ENCODE data around the gene CAMSAP1. TPM values are rescaled to one million over a fixed set of nuclear protein-coding genes. Genes with fewer than 3 reads are reported as not detected.

CAMSAP1 gene
- total RNA-seq, 1 experiment from 2014 or later: 24.8 TPM

DNA sequence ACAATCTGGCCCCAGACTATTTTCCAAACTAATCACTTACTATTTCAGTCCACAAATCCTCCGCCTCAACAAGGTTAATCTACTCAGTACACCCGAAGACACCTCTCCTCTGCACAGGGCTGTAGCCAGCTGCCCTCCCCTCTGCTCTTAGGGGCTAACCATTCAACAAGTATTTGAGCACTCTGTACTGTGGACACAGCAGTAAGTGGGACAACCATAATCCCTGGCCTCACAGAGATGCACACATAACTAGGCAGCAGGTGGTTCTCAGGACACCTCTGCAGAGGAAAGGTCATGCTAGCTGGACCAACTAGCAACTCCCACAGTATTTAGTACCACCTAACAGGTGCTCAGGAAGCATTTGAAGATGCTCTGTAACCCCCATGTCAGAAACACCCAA lies 5.5 kb downstream of the CAMSAP1 start:
- ChIA-PET POLR2A (no interaction called here), CTCF (no interaction called here)
- no peak overlapping the region for H3K27ac ChIP-seq (ENCODE audit: low read length)
- in situ Hi-C loops (cut with HindIII; ENCODE audit: low pct_unique_long_range_greater_than_20kb, low sequenced_read_pairs): no loop called here
- no peak for TF ChIP-seq TCF7L2 (IDR thresholded peaks at IDR 0.05; ENCODE audit: low read depth, low read length)
- no peak for TF ChIP-seq SIN3A (IDR thresholded peaks at IDR 0.05; ENCODE audit: borderline replicate concordance, insufficient read depth, low read depth, low read length)
- no peak for TF ChIP-seq POLR2AphosphoS5 (IDR thresholded peaks at IDR 0.05; ENCODE audit: low read depth, low read length)
- TF ChIP-seq, protein P1, sequence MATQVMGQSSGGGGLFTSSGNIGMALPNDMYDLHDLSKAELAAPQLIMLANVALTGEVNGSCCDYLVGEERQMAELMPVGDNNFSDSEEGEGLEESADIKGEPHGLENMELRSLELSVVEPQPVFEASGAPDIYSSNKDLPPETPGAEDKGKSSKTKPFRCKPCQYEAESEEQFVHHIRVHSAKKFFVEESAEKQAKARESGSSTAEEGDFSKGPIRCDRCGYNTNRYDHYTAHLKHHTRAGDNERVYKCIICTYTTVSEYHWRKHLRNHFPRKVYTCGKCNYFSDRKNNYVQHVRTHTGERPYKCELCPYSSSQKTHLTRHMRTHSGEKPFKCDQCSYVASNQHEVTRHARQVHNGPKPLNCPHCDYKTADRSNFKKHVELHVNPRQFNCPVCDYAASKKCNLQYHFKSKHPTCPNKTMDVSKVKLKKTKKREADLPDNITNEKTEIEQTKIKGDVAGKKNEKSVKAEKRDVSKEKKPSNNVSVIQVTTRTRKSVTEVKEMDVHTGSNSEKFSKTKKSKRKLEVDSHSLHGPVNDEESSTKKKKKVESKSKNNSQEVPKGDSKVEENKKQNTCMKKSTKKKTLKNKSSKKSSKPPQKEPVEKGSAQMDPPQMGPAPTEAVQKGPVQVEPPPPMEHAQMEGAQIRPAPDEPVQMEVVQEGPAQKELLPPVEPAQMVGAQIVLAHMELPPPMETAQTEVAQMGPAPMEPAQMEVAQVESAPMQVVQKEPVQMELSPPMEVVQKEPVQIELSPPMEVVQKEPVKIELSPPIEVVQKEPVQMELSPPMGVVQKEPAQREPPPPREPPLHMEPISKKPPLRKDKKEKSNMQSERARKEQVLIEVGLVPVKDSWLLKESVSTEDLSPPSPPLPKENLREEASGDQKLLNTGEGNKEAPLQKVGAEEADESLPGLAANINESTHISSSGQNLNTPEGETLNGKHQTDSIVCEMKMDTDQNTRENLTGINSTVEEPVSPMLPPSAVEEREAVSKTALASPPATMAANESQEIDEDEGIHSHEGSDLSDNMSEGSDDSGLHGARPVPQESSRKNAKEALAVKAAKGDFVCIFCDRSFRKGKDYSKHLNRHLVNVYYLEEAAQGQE (IDR thresholded peaks at IDR 0.05; ENCODE audit: insufficient read depth in 1 of 2, low read depth in 2 of 2, low read length in 1 of 2): no peak
- TF ChIP-seq, protein P2, sequence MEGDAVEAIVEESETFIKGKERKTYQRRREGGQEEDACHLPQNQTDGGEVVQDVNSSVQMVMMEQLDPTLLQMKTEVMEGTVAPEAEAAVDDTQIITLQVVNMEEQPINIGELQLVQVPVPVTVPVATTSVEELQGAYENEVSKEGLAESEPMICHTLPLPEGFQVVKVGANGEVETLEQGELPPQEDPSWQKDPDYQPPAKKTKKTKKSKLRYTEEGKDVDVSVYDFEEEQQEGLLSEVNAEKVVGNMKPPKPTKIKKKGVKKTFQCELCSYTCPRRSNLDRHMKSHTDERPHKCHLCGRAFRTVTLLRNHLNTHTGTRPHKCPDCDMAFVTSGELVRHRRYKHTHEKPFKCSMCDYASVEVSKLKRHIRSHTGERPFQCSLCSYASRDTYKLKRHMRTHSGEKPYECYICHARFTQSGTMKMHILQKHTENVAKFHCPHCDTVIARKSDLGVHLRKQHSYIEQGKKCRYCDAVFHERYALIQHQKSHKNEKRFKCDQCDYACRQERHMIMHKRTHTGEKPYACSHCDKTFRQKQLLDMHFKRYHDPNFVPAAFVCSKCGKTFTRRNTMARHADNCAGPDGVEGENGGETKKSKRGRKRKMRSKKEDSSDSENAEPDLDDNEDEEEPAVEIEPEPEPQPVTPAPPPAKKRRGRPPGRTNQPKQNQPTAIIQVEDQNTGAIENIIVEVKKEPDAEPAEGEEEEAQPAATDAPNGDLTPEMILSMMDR (IDR thresholded peaks at IDR 0.05): no peak
- peaks cover 8% of the 10 kb centered on the region for H3K4me1 ChIP-seq (ENCODE audit: control insufficient read depth, insufficient read depth, low read length)
- intact Hi-C loops (cut with micrococcal nuclease; ENCODE audit: unreplicated experiment): no loop called here
- no peaks in the 10 kb centered on the region for H3K36me3 ChIP-seq (ENCODE audit: control insufficient read depth, insufficient read depth, low read length)
- no peak overlapping the region for H3K4me3 ChIP-seq (ENCODE audit: low read depth in 2 of 2, low read length in 2 of 2)
- H3K27me3 ChIP-seq (ENCODE audit: control insufficient read depth, insufficient read depth, low read length): no peaks in the 10 kb centered on the region
- H3K9me3 ChIP-seq (ENCODE audit: control insufficient read depth, insufficient read depth, low read depth, low read length): no peaks in the 10 kb centered on the region; the same call in 1 of the 2 replicates
- no peak for DNase-seq (ENCODE audit: low read depth, low spot score)
- no peak for ATAC-seq
- BruUV-seq (replicated peaks): no TSS peak

DNA sequence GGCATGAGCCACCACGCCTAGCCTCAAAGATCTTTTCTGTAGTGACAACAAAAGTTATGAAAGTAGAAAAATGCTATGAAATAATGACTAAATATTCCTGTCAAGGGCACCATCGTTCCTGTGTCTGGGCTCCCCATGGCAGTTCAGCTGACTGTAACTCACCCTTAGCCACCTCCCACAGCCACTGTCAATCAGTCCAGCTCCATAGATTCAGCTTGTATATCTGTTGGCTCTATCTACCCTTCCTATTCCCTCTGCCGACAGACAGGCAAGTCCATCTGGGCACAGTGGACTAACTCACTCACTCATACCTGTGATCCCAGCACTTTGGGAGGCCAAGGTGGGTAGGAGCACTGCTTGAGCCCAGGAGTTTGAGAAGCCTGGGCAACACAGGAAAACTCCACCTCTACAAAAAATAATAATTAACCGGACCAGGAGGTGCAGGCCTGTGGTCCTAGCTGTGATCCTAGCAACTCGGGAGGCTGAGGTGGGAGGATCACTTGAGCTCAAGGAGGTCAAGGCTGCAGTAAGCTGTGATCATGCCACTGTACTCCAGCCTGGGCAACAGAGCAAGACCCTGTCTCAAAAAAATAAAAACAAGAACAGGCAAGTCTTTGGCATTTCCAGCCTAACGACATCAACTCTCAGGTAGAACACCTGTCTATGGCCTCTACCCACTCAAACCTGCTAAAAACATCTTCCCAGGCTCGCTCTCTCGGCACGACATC lies 6.2 kb downstream of the CAMSAP1 start:
- intact Hi-C loops (cut with micrococcal nuclease; ENCODE audit: unreplicated experiment) (no loop called here), in situ Hi-C loops (cut with HindIII; ENCODE audit: low pct_unique_long_range_greater_than_20kb, low sequenced_read_pairs) (no loop called here)
- H3K27me3 ChIP-seq (ENCODE audit: control insufficient read depth, insufficient read depth, low read length): no peaks in the 10 kb centered on the region
- ChIA-PET POLR2A (no interaction called here), CTCF (no interaction called here)
- DNase-seq (ENCODE audit: low read depth, low spot score) (no peak), ATAC-seq (no peak)
- peaks cover under 1% of the 10 kb centered on the region; the same call in 1 of the 2 replicates for H3K9me3 ChIP-seq (ENCODE audit: control insufficient read depth, insufficient read depth, low read depth, low read length)
- no peak overlapping the region for H3K4me3 ChIP-seq (ENCODE audit: low read depth in 2 of 2, low read length in 2 of 2)
- no peaks in the 10 kb centered on the region for H3K36me3 ChIP-seq (ENCODE audit: control insufficient read depth, insufficient read depth, low read length)
- H3K4me1 ChIP-seq (ENCODE audit: control insufficient read depth, insufficient read depth, low read length): peaks cover 8% of the 10 kb centered on the region
- no peak overlapping the region for H3K27ac ChIP-seq (ENCODE audit: low read length)
- BruUV-seq (replicated peaks): no TSS peak
- TF ChIP-seq POLR2AphosphoS5 (IDR thresholded peaks at IDR 0.05; ENCODE audit: low read depth, low read length): no peak
- TF ChIP-seq, protein P2 (IDR thresholded peaks at IDR 0.05): no peak
- TF ChIP-seq TCF7L2 (IDR thresholded peaks at IDR 0.05; ENCODE audit: low read depth, low read length): no peak
- TF ChIP-seq SIN3A (IDR thresholded peaks at IDR 0.05; ENCODE audit: borderline replicate concordance, insufficient read depth, low read depth, low read length): no peak
